Measurements from ENCODE around the gene LRP5. TPM values are rescaled to one million over a fixed set of nuclear protein-coding genes. Genes with fewer than 3 reads are reported as not detected.

The LRP5 gene
- total and polyA plus RNA-seq, 9 of the 15 experiments (the other 6 are each of a cell fraction or from before 2014, with no cell fraction given), result 0.48 to 44.2 (median 13.5) TPM

DNA sequence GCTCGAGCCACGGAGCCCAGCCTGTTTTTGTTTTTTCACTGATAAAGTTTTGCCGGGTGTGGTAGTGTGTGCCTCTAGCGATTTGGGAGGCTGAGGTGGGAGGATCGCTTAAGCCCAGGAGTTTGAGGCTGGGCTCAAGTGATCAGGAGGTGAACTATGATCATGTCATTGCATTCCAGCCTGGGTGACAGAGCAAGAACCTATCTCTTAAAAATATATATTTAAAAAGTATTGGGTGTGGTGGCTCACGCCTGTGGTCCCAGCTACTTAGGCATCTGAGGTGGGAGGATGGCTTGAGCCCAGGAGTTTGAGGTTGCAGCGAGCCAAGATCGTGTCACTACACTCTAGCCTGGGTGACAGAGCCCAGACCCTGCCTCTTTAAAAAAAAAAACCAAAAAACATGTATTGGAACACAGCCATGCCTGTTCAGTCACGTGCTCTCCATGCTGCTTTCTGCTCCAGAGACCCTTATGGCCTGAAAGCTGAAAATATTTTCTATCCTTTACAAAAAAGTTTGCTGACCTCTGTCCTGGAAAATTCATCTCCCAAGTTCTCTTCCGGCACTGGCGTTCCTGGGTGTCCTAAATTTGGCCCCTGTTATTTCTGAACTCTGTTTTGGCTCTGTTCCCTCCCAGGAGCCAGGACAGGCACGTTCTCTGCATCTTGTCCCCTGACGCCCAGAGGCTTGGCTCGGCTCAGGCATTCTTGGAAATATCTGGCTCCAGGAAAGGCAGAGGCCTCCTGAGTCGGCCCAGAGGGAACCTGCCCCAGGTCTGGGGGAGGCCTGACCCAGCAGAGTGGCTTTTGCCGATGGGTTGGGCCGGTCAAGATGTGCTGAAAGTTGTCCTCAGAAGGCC lies 86.8 kb downstream of the LRP5 start (continued):
- peak; percentile 78 for TF ChIP-seq ZBTB40 (IDR thresholded peaks at IDR 0.05)
- TF ChIP-seq ZBTB40 (CRISPR knock-in tag; IDR thresholded peaks at IDR 0.05), result no peak; the same call in 1 of the 2 replicates
- 0 out of 2 replicates have a peak, but pooled peaks have one; percentile 34 for TF ChIP-seq NFIC (IDR thresholded peaks at IDR 0.05)
- peak; percentile 57; the same call in 1 of the 2 replicates for TF ChIP-seq USF2 (CRISPR knock-in tag; IDR thresholded peaks at IDR 0.05)
- no peak for TF ChIP-seq ZNF121 (CRISPR knock-in tag; conservative IDR thresholded peaks at IDR 0.05)
- no peak for TF ChIP-seq ZNF395 (CRISPR knock-in tag; IDR thresholded peaks at IDR 0.05)
- no peak for TF ChIP-seq STAT5B (CRISPR knock-in tag; IDR thresholded peaks at IDR 0.05)
- TF ChIP-seq POLR2AphosphoS5 (IDR thresholded peaks at IDR 0.05; ENCODE audit: control insufficient read depth, insufficient read depth, low read depth, low read length), result 0 out of 2 replicates have a peak, but pooled peaks have one; percentile 18
- no peak for TF ChIP-seq ID3 (CRISPR knock-in tag; IDR thresholded peaks at IDR 0.05)
- no peak for TF ChIP-seq ID3 (tag; IDR thresholded peaks at IDR 0.05)
- TF ChIP-seq, protein P1, sequence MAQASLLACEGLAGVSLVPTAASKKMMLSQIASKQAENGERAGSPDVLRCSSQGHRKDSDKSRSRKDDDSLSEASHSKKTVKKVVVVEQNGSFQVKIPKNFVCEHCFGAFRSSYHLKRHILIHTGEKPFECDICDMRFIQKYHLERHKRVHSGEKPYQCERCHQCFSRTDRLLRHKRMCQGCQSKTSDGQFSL (CRISPR knock-in tag; IDR thresholded peaks at IDR 0.05), result no peak
- TF ChIP-seq, protein P1 (tag; IDR thresholded peaks at IDR 0.05), result no peak
- no peak for TF ChIP-seq MTF1 (CRISPR knock-in tag; IDR thresholded peaks at IDR 0.05; ENCODE audit: borderline replicate concordance)
- TF ChIP-seq ZNF436 (CRISPR knock-in tag; IDR thresholded peaks at IDR 0.05), result no peak

Measured in K562 (cell line).